Body of pancreas (tissue), 4 donors: ENCODE data around the gene TNP1.

Source experiments
- CTCF ChIP-seq, 7 experiments: fragments of 450-650 bp in 4 of 7; fragments of 200-600 bp in 3 of 7; sonication (generic) in 3 of 7; IDR thresholded peaks; one replicate each; pipeline ENCODE4 v1.5.1; 2016 to 2019; ENCODE audit warnings: antibody characterized with exemption in 7 of 7
- POLR2A ChIP-seq, 3 donors: fragments of 450-650 bp; IDR thresholded peaks; one replicate each; pipeline ENCODE4 v1.6.1; 2016; ENCODE audit warnings: antibody characterized with exemption in 3 of 3, mild to moderate bottlenecking in 2 of 3

GRCh38 chr2:216885117-216885553 is 25.3 kb upstream of the TNP1 start:
- TF ChIP-seq CTCF (IDR thresholded peaks at IDR 0.05) (no peak), POLR2A (IDR thresholded peaks at IDR 0.05) (no peak)
